AG09319 (cell line): ENCODE data around the gene ZNF638.

Experiments used
- DNase-seq: peaks from one replicate; pipeline ENCODE4 v3.0.0-alpha.2; 2010; ENCODE audit warnings: low read depth; ENCODE audit errors: extremely low read depth
- TF ChIP-seq, protein P1 (sequence below): IDR thresholded peaks from 2 replicates; pipeline ENCODE4 v1.5.1; 2011; ENCODE audit warnings: low read depth, mild to moderate bottlenecking, inconsistent platforms, low read length, moderate library complexity

ZNF638 gene

DNA sequence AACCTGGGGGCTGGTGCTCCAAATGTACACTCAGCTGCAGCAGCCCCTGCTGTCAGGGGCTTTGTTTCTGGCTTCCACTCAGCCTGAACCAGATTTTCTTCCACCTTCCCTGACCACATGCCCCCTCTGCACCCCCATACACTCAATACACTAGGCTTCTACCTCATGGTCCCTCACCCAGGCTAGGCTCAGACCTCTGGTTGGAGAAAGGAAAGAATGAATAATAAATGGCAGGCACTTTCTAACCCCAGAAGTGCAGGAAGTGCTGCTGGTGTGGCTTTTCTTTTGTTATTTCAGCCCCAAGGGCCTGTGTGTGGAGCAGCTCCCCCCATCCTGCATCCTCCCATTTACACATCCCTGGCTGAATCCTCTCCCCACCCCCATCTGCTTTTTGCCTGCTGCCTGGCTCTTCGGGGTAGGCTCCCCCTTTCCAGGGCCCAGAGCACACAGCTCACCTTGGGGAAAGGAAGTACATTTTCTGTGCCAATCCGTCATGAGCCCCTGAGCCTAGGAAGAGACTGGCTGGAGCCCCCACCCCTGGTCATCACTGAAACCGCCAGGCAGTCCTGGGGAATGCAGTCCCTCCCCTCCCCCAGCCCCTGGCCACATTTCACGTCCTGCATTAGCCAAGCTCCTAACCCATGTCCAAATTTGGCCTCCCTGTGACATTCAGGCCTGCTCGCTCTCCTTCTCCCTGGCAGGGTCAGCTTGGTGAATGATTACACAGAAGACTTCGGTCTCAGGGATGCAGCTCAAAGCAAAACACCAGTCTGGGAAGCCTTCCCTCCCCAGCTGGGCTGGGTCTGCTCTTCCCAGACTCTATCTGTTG lies 124.4 kb downstream of the ZNF638 start:
- TF ChIP-seq, protein P1, sequence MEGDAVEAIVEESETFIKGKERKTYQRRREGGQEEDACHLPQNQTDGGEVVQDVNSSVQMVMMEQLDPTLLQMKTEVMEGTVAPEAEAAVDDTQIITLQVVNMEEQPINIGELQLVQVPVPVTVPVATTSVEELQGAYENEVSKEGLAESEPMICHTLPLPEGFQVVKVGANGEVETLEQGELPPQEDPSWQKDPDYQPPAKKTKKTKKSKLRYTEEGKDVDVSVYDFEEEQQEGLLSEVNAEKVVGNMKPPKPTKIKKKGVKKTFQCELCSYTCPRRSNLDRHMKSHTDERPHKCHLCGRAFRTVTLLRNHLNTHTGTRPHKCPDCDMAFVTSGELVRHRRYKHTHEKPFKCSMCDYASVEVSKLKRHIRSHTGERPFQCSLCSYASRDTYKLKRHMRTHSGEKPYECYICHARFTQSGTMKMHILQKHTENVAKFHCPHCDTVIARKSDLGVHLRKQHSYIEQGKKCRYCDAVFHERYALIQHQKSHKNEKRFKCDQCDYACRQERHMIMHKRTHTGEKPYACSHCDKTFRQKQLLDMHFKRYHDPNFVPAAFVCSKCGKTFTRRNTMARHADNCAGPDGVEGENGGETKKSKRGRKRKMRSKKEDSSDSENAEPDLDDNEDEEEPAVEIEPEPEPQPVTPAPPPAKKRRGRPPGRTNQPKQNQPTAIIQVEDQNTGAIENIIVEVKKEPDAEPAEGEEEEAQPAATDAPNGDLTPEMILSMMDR: no peak
- no peak for DNase-seq

DNA sequence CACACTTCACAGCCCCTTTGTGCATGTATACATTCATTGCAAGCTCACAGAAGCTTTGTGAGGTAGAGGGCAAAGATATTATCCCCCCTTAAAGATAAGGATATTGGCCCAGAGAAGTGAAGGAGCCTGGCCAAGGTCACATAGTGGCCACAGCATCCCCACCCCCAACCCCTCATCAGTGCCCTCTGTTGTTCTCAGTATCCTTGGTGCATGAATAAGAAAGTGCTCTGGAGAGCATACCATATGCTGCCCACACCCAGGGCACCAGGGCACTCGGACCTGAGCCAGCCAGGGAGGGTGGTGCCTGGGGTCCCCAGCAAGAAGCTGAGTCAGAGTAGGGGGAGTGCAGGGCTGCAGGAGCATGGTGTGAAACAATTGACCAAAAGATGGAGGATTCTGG lies 125.0 kb downstream of the ZNF638 start:
- no peak for DNase-seq
- TF ChIP-seq, protein P1: no peak

DNA sequence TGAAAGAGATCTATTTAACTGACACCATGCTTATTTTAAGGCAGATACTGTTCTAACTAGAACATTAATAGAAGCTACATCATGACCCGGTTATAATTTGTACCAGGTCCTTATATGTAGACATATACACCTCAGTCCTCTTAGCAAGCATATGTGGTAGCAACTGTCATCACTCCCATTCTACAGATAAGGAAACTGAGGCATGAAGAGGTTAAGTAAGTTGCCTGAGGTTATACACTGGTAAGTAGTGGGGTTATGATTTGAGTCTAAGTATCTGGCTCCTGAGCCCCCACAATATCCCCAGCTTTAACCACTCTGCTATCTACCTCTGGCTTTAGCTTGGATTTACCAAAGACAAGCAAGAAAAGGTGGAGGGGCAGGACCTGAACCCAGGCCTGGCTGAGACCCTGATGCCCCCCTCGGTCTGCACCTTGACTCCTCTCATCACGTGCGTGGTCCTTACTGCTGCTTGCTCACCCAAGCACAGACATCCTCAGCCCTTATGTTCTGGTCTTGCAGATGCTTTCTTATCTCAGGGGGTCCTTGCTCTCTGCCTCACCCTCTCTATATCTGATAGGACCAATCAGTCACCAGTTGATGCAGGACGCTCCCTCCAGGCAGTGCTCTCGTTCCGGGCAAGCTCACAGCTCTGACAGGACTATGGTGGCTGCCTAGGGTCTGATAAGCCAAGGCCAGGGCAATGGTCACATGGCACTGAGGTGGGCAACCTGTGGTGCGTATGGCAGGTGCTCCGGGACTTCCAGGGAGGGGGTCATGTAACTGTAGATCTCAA lies 125.7 kb downstream of the ZNF638 start:
- TF ChIP-seq, protein P1: no peak
- no peak for DNase-seq

DNA sequence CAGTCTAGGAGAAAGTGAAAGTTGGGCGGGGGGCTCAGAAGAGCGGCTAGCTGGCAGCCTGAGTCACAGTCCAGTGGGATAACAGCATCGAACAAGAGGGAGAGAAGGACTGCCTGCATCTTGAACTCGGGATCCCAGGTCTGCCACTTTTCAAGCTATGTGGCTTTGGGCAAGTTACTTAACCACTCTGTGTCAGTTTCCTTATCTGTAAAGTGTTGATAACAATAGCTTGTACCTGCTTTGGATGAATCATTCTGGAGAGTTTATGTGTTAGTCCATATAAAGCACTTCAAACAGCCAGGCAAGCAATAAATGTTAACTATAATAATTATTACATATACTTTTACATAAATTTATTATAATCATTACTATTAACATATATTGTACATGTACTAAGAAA lies 126.3 kb downstream of the ZNF638 start:
- TF ChIP-seq, protein P1: no peak

DNA sequence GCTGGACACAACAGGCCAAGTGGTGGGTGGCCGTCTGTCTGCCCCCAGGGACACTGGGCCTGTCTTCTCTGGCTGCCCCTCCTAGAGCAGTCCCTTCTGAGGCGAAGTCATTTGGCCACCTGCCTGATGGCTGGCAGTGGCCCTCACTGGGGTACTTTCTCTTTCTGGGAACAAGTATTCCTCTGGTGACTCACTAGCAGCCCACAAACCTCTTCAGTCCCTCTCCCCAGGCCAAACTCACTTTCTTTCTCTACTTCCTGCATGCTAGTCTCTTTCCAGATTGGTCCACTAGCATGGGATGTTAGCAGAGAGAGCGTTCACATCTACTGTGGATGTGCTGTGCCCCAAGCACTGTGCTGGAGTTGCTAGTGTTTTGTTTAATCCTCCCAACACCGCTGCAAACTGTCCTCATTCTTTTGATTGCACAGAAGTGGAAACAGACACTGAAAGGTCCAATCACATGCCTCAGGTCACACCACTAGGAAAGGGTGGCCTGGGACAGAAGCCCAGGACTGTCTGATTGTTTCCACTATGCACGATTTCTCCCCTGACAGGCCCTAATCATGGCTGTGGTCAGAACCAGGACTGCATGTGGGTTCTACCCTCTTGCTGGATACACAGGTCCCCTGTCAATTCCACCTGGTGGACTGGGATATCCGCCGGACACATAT lies 127.0 kb downstream of the ZNF638 start:
- no peak for DNase-seq

More for the DNA sequence above, 126.3 kb downstream of the ZNF638 start:
- no peak for DNase-seq

DNA sequence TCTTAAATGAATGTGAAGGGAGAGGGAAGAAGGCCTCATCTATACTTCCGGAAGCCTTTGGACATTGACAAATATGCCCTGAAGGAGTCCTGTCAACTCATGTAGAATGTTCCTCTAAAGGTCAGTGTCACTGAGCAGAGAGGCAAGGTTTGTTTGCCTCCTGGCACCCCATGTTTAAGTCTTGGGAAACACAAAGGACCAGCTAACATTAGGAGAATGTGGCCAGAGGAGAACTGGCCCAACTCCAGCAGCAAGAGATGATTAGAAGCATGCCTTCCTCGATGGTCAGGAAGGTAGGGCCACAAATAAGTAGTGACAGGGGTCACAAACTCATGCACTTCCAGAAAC lies 127.5 kb downstream of the ZNF638 start:
- TF ChIP-seq, protein P1: no peak
- no peak for DNase-seq

More for the DNA sequence above, 127.0 kb downstream of the ZNF638 start:
- TF ChIP-seq, protein P1: no peak

DNA sequence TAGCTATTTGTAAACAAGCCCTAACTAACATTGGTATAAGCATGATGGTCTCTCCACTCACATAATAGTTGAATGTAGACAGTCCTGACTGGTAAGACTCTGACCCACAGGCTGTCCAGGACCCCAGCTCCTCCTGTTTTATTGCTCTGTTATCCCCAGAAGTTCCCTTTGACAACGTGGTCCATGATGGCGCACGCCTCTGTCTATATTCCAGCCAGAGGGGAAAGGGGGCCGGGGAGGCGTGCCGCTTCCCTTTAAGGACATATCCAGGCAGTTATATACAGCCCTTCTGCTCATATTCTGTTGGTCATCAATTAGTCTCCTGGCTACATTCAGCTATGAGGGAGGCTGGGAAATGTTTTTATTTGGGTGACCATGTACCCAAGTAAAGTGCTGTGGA lies 128.5 kb downstream of the ZNF638 start:
- TF ChIP-seq, protein P1: no peak
- no peak for DNase-seq
